Thyroid gland (tissue), 4 donors: ENCODE results near the gene CPLX3. TPM values are rescaled to one million over a fixed set of nuclear protein-coding genes. Genes with fewer than 3 reads are reported as not detected.

Experiments used
- DNase-seq, 2 donors: peaks; one replicate each; pipeline ENCODE4 v3.0.0-alpha.2; 2019
- H3K27ac ChIP-seq, 3 donors: fragments of 200-600 bp; sonication (generic); 1 replicate in 2 of 3; 2 replicates in 1 of 3; pipeline ENCODE4 v1.5.1; 2016 to 2019; ENCODE audit warnings: mild to moderate bottlenecking in 1 of 3, moderate library complexity in 1 of 3
- H3K27me3 ChIP-seq: fragments of 200-600 bp; sonication (generic); one replicate; pipeline ENCODE4 v1.5.1; 2019
- H3K36me3 ChIP-seq, 2 donors: fragments of 200-600 bp; sonication (generic); one replicate each; pipeline ENCODE4 v1.5.1; 2016 to 2019
- H3K4me1 ChIP-seq, 2 donors: fragments of 200-600 bp; sonication (generic); one replicate each; pipeline ENCODE4 v1.5.1; 2017 to 2019
- H3K4me3 ChIP-seq, 3 donors: fragments of 200-600 bp; sonication (generic); replicated peaks in 1 of 3; 1 replicate in 2 of 3; 2 replicates in 1 of 3; pipeline ENCODE4 v1.5.1; 2016; ENCODE audit warnings: mild to moderate bottlenecking in 1 of 3
- H3K9me3 ChIP-seq: fragments of 200-600 bp; sonication (generic); one replicate; pipeline ENCODE4 v1.5.1; 2017
- CTCF ChIP-seq, 6 experiments: fragments of 200-600 bp in 3 of 6; fragments of 450-650 bp in 3 of 6; sonication (generic) in 3 of 6; IDR thresholded peaks; one replicate each; pipeline ENCODE4 v1.5.1; 2016 to 2019; ENCODE audit warnings: antibody characterized with exemption in 6 of 6, mild to moderate bottlenecking in 2 of 6, inconsistent platforms in 1 of 6, moderate library complexity in 1 of 6
- POLR2A ChIP-seq, 2 donors: fragments of 450-650 bp; IDR thresholded peaks; one replicate each; pipeline ENCODE4 v1.6.1; 2017; ENCODE audit warnings: antibody characterized with exemption in 2 of 2, mild to moderate bottlenecking in 2 of 2, moderate library complexity in 1 of 2
- WGBS, 2 donors: methylation state at CpG; one replicate each; pipeline ENCODE4 v1.1.5; 2017; 5-methylcytosine and 5-hydroxymethylcytosine counted together
- intact Hi-C: fragments of 100-400 bp; cut with DNase I; formaldehyde crosslinking; loops from one replicate; pipeline ENCODE4 v1.15.1; 2023
- total RNA-seq, 4 donors: library from RNA; depleted of rRNA; stranded (reverse); fragments of >200 nt; gene quantifications; one replicate each; pipeline ENCODE4 v1.2.3, GENCODE V29; 2016

The CPLX3 gene
- total RNA-seq, 4 donors from 2014 or later: not detected

- no peak overlapping the region for H3K27ac ChIP-seq
- peaks cover 0 to 13% of the 10 kb centered on the region in 2 donors for H3K4me1 ChIP-seq
- H3K4me3 ChIP-seq: no peak overlapping the region
- H3K27me3 ChIP-seq: no peaks in the 10 kb centered on the region
- no peak for DNase-seq
- intact Hi-C loops: no loop called here
- 82 to 85% methylated on average over 7 of the region's 7 CpGs for WGBS, 2 donors
- H3K36me3 ChIP-seq: no peaks in the 10 kb centered on the region
- no peaks in the 10 kb centered on the region for H3K9me3 ChIP-seq
- no peak for TF ChIP-seq CTCF (IDR thresholded peaks at IDR 0.05)
- no peak for TF ChIP-seq POLR2A (IDR thresholded peaks at IDR 0.05)
Measured at GRCh38 chr15:74824976-74825375, 1.5 kb upstream of the CPLX3 start.

DNA sequence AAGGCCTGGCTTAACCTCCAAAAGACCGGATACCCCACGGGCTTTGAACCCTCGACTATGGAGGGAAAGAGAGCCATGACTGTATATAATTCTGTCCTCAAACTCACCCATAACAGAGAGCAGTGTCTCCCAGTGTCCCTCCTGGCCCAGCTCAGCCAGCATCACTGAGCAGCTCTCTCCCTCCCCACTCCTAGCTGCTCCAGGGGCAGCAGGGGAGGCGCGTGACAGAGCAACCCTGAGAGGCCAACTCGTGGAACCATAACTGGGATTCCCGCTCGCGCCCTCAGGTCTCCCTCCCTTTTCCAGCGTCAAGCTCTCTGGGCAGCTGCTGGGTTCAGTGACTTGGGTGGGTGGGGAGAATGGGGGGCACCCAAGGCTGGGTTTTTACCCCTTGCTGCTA, 561 bp upstream of the CPLX3 start:
- intact Hi-C loops: no loop called here
- Histone ChIP-seq H3K27ac (no peak overlapping the region), H3K4me3 (no peak overlapping the region), H3K9me3 (no peaks in the 10 kb centered on the region), H3K27me3 (no peaks in the 10 kb centered on the region), H3K36me3 (no peaks in the 10 kb centered on the region), H3K4me1 (peaks cover 0 to 13% of the 10 kb centered on the region in 2 donors)
- TF ChIP-seq CTCF (IDR thresholded peaks at IDR 0.05) (no peak), POLR2A (IDR thresholded peaks at IDR 0.05) (no peak)
- 41 to 57% methylated on average over 7 to 9 of the region's 10 CpGs for WGBS, 2 donors
- DNase-seq: peak in 1 of 2 donors; percentile 36

DNA sequence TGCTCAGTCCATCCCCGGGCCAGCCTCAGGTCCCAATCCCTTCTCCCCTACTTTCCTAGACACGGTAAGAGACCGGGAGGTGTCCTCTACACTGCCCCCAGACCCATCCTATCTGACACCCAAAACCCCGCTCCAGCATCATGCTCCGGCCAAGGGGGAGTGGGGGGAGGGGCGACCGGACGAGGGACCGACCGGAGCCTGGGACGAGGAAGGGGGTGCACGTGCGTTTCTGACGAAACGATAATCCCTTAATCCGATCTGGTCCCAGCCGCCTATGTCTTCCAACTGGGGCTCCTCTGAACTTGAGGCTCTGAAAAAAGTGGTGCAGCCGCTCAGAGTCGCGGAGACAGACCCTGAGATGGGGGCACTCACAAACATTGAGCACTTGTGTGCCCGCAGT, 494 bp downstream of the CPLX3 start:
- no peak for TF ChIP-seq POLR2A (IDR thresholded peaks at IDR 0.05)
- H3K4me3 ChIP-seq: no peak overlapping the region
- peaks cover 0 to 13% of the 10 kb centered on the region in 2 donors for H3K4me1 ChIP-seq
- intact Hi-C loops: no loop called here
- H3K9me3 ChIP-seq: no peaks in the 10 kb centered on the region
- 6 to 22% methylated on average over 16 to 21 of the region's 21 CpGs for WGBS, 2 donors
- H3K36me3 ChIP-seq: no peaks in the 10 kb centered on the region
- H3K27ac ChIP-seq: no peak overlapping the region
- no peaks in the 10 kb centered on the region for H3K27me3 ChIP-seq
- DNase-seq: no peak

GRCh38 chr15:74827614-74828013, 1.2 kb downstream of the CPLX3 start:
- H3K9me3 ChIP-seq: no peaks in the 10 kb centered on the region
- peaks cover 0 to 13% of the 10 kb centered on the region in 2 donors for H3K4me1 ChIP-seq
- WGBS, 2 donors: 57 to 65% methylated on average over 5 of the region's 5 CpGs
- no peak overlapping the region for H3K27ac ChIP-seq
- no peaks in the 10 kb centered on the region for H3K36me3 ChIP-seq
- TF ChIP-seq POLR2A (IDR thresholded peaks at IDR 0.05) (no peak), CTCF (IDR thresholded peaks at IDR 0.05) (no peak)
- intact Hi-C loops: no loop called here
- H3K27me3 ChIP-seq: no peaks in the 10 kb centered on the region
- H3K4me3 ChIP-seq: no peak overlapping the region
- DNase-seq: no peak

- Histone ChIP-seq H3K36me3 (no peaks in the 10 kb centered on the region), H3K27me3 (no peaks in the 10 kb centered on the region), H3K27ac (no peak overlapping the region), H3K4me3 (no peak overlapping the region), H3K4me1 (peaks cover 0 to 13% of the 10 kb centered on the region in 2 donors), H3K9me3 (no peaks in the 10 kb centered on the region)
- no peak for DNase-seq
- TF ChIP-seq POLR2A (IDR thresholded peaks at IDR 0.05) (no peak), CTCF (IDR thresholded peaks at IDR 0.05) (no peak)
- intact Hi-C loops: no loop called here
- WGBS, 2 donors: 67 to 87% methylated on average over 6 of the region's 6 CpGs
Measured at GRCh38 chr15:74828835-74829234, 2.4 kb downstream of the CPLX3 start.

DNA sequence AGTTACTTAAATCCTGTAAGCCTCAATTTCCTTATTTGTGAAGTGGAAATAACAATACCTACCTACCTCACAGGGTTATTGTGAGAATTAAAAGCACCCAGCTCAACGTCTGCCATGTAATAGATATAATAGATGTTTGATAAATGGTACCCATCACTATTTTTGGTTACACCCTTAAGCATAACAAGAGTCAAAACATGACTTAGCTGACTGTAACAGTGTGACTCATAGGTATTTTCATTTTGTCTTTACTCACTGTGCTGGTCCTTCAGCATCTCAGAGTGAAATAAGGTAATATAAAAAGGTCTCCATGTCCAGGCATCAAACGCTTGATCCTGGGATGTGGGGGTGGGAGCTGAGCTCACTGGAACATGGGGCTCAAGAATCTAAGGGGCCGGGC, 3.1 kb downstream of the CPLX3 start:
- TF ChIP-seq POLR2A (IDR thresholded peaks at IDR 0.05) (no peak), CTCF (IDR thresholded peaks at IDR 0.05) (no peak)
- no peak overlapping the region for H3K27ac ChIP-seq
- H3K4me3 ChIP-seq: no peak overlapping the region
- H3K4me1 ChIP-seq: peaks cover 0 to 13% of the 10 kb centered on the region in 2 donors
- no peak for DNase-seq
- intact Hi-C loops: no loop called here
- WGBS, 2 donors: 67 to 78% methylated on average over 3 of the region's 3 CpGs
- no peaks in the 10 kb centered on the region for H3K36me3 ChIP-seq
- H3K9me3 ChIP-seq: no peaks in the 10 kb centered on the region
- no peaks in the 10 kb centered on the region for H3K27me3 ChIP-seq
